Liver (tissue), 9 donors: Measurements from ENCODE around the gene DOP1B. TPM values are rescaled to one million over a fixed set of nuclear protein-coding genes. Genes with fewer than 3 reads are reported as not detected.

Experiments
- DNase-seq: peaks from one replicate; pipeline ENCODE4 v3.0.0-alpha.2; 2017; ENCODE audit warnings: low spot score
- H3K27ac ChIP-seq, 2 donors: one replicate each; pipeline ENCODE4 v1.7.0; 2013; ENCODE audit warnings: inconsistent platforms in 2 of 2, low read length in 2 of 2, control low read depth in 1 of 2, low read depth in 1 of 2, mild to moderate bottlenecking in 1 of 2
- H3K27me3 ChIP-seq, 4 donors: one replicate each; pipeline versions ENCODE4 v1.6.1 to v1.7.0; 2013; ENCODE audit warnings: low read length in 3 of 4, inconsistent platforms in 1 of 4, mild to moderate bottlenecking in 1 of 4, moderate library complexity in 1 of 4; ENCODE audit not compliant: control insufficient read depth in 4 of 4, insufficient read depth in 4 of 4
- H3K36me3 ChIP-seq, 4 donors: one replicate each; pipeline versions ENCODE4 v1.6.1 to v1.7.0; 2013; ENCODE audit warnings: low read length in 3 of 4, mild to moderate bottlenecking in 3 of 4, low read depth in 1 of 4, moderate library complexity in 1 of 4; ENCODE audit not compliant: control insufficient read depth in 4 of 4, insufficient read depth in 3 of 4
- H3K4me1 ChIP-seq, 4 donors: one replicate each; pipeline versions ENCODE4 v1.6.1 to v1.7.0; 2013; ENCODE audit warnings: low read length in 3 of 4, mild to moderate bottlenecking in 3 of 4, moderate library complexity in 1 of 4; ENCODE audit not compliant: control insufficient read depth in 4 of 4, insufficient read depth in 4 of 4
- H3K4me3 ChIP-seq, 3 donors: one replicate each; pipeline versions ENCODE4 v1.6.1 to v1.7.0; 2013; ENCODE audit warnings: low read length in 3 of 3, control low read depth in 1 of 3, low read depth in 1 of 3, mild to moderate bottlenecking in 1 of 3
- H3K9ac ChIP-seq, 2 donors: one replicate each; pipeline ENCODE4 v1.7.0; 2013; ENCODE audit warnings: low read length in 2 of 2, mild to moderate bottlenecking in 2 of 2, moderate library complexity in 2 of 2, control low read depth in 1 of 2, low read depth in 1 of 2
- H3K9me3 ChIP-seq, 4 donors: one replicate each; pipeline versions ENCODE4 v1.6.1 to v1.7.0; 2013; ENCODE audit warnings: low read length in 3 of 4; ENCODE audit not compliant: control insufficient read depth in 4 of 4
- EGR1 ChIP-seq, 2 donors: IDR thresholded peaks; 2 replicates each; pipeline ENCODE4 v1.6.1; 2016 to 2018; ENCODE audit warnings: antibody characterized with exemption in 2 of 2, low read depth in 2 of 2
- FOXA2 ChIP-seq: IDR thresholded peaks from 2 replicates; pipeline ENCODE4 v1.6.1; 2016; ENCODE audit warnings: antibody characterized with exemption
- GABPA ChIP-seq, 2 donors: IDR thresholded peaks in 1 of 2; conservative IDR thresholded peaks in 1 of 2; 2 replicates each; pipeline ENCODE4 v1.6.1; 2016; ENCODE audit warnings: antibody characterized with exemption in 2 of 2, mild to moderate bottlenecking in 1 of 2, moderate library complexity in 1 of 2
- RAD21 ChIP-seq, 2 donors: IDR thresholded peaks; 2 replicates each; pipeline ENCODE4 v1.6.1; 2016; ENCODE audit warnings: antibody characterized with exemption in 2 of 2, mild to moderate bottlenecking in 2 of 2
- RXRA ChIP-seq, 2 donors: IDR thresholded peaks; 2 replicates each; pipeline ENCODE4 v1.6.1; 2017 to 2018; ENCODE audit warnings: antibody characterized with exemption in 2 of 2, mild to moderate bottlenecking in 1 of 2
- SP1 ChIP-seq: IDR thresholded peaks from 2 replicates; pipeline ENCODE4 v1.6.1; 2018; ENCODE audit warnings: antibody characterized with exemption, mild to moderate bottlenecking
- YY1 ChIP-seq: IDR thresholded peaks from 2 replicates; pipeline ENCODE4 v1.6.1; 2016; ENCODE audit warnings: antibody characterized with exemption, mild to moderate bottlenecking
- WGBS: extraction: QIAGEN DNeasy Blood & Tissue Kit; methylation state at CpG from one replicate; pipeline ENCODE4 v1.1.7; 2013; 5-methylcytosine and 5-hydroxymethylcytosine counted together
- polyA plus RNA-seq, 2 donors: library from polyadenylated mRNA; stranded (reverse) in 1 of 2; unstranded in 1 of 2; fragments of 200-250 nt in 1 of 2; fragments of >200 nt in 1 of 2; fragmentation: Nextera tagmentation in 1 of 2; extraction: Ambion mirVana in 1 of 2; gene quantifications; one replicate each; pipeline versions ENCODE4 v1.2.1 to v1.2.3, GENCODE V29; 2013 to 2015
- total RNA-seq, 2 donors: library from RNA; depleted of rRNA; stranded (reverse); fragments of >200 nt; gene quantifications; one replicate each; pipeline ENCODE4 v1.2.3, GENCODE V29; 2014
- TF ChIP-seq, protein P1 (sequence below): IDR thresholded peaks from 2 replicates; pipeline ENCODE4 v1.6.1; 2016; ENCODE audit warnings: antibody characterized with exemption
- TF ChIP-seq, protein P2 (sequence below): IDR thresholded peaks from 2 replicates; pipeline ENCODE4 v1.6.1; 2016; ENCODE audit warnings: antibody characterized with exemption
- TF ChIP-seq, protein P3 (sequence below): IDR thresholded peaks from 2 replicates; pipeline ENCODE4 v1.6.1; 2016; ENCODE audit warnings: antibody characterized with exemption, mild to moderate bottlenecking
- donor health status: healthy.
- donor health status: healthy.
- donor health status: healthy.
- donor health status: healthy.
- donor health status: healthy.

DOP1B gene
- total and polyA plus RNA-seq, 4 donors: 5.8 to 7.1 (median 6.3) TPM

DNA sequence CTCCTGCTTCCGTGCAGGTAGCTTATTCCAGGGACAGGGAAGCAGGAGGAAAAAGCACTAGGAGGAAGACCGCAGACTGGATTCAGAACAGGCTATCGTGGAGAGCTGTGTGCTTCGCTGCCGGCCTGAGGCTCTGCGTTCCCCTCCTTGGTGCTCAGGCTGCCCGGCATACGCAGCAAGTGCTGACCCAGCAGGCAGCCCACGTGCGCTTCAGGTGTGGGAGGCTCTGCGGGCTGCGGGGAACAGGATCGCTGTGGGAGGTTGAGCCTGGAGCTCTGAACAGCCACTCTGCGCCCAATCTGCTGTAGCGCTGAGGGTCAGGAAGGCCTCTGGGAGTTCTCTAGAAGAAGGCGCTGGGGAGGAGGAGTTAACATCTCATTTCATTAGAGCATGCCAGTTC is 27.9 kb downstream of the DOP1B start:
- H3K4me1 ChIP-seq: peaks cover 3 to 17% (median 7%) of the 10 kb centered on the region in 4 donors
- TF ChIP-seq SP1 (no peak), GABPA (IDR thresholded peaks at IDR 0.05 in 1 of 2, conservative IDR thresholded peaks at IDR 0.05 in 1 of 2) (no peak), EGR1 (IDR thresholded peaks at IDR 0.05; ENCODE audit: low read depth in 2 of 2) (no peak), RAD21 (IDR thresholded peaks at IDR 0.05) (no peak), FOXA2 (no peak), RXRA (IDR thresholded peaks at IDR 0.05) (no peak)
- TF ChIP-seq, protein P1, sequence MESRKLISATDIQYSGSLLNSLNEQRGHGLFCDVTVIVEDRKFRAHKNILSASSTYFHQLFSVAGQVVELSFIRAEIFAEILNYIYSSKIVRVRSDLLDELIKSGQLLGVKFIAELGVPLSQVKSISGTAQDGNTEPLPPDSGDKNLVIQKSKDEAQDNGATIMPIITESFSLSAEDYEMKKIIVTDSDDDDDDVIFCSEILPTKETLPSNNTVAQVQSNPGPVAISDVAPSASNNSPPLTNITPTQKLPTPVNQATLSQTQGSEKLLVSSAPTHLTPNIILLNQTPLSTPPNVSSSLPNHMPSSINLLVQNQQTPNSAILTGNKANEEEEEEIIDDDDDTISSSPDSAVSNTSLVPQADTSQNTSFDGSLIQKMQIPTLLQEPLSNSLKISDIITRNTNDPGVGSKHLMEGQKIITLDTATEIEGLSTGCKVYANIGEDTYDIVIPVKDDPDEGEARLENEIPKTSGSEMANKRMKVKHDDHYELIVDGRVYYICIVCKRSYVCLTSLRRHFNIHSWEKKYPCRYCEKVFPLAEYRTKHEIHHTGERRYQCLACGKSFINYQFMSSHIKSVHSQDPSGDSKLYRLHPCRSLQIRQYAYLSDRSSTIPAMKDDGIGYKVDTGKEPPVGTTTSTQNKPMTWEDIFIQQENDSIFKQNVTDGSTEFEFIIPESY: no peak
- TF ChIP-seq, protein P2, sequence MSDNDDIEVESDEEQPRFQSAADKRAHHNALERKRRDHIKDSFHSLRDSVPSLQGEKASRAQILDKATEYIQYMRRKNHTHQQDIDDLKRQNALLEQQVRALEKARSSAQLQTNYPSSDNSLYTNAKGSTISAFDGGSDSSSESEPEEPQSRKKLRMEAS: no peak
- TF ChIP-seq, protein P3, sequence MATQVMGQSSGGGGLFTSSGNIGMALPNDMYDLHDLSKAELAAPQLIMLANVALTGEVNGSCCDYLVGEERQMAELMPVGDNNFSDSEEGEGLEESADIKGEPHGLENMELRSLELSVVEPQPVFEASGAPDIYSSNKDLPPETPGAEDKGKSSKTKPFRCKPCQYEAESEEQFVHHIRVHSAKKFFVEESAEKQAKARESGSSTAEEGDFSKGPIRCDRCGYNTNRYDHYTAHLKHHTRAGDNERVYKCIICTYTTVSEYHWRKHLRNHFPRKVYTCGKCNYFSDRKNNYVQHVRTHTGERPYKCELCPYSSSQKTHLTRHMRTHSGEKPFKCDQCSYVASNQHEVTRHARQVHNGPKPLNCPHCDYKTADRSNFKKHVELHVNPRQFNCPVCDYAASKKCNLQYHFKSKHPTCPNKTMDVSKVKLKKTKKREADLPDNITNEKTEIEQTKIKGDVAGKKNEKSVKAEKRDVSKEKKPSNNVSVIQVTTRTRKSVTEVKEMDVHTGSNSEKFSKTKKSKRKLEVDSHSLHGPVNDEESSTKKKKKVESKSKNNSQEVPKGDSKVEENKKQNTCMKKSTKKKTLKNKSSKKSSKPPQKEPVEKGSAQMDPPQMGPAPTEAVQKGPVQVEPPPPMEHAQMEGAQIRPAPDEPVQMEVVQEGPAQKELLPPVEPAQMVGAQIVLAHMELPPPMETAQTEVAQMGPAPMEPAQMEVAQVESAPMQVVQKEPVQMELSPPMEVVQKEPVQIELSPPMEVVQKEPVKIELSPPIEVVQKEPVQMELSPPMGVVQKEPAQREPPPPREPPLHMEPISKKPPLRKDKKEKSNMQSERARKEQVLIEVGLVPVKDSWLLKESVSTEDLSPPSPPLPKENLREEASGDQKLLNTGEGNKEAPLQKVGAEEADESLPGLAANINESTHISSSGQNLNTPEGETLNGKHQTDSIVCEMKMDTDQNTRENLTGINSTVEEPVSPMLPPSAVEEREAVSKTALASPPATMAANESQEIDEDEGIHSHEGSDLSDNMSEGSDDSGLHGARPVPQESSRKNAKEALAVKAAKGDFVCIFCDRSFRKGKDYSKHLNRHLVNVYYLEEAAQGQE: no peak
- no peaks in the 10 kb centered on the region for H3K9me3 ChIP-seq
- no peak overlapping the region for H3K4me3 ChIP-seq
- DNase-seq: no peak
- WGBS: 96% methylated on average over 16 of the region's 16 CpGs
- no peak overlapping the region for H3K9ac ChIP-seq
- H3K36me3 ChIP-seq: no peaks in the 10 kb centered on the region
- no peaks in the 10 kb centered on the region for H3K27me3 ChIP-seq
- H3K27ac ChIP-seq: no peak overlapping the region

DNA sequence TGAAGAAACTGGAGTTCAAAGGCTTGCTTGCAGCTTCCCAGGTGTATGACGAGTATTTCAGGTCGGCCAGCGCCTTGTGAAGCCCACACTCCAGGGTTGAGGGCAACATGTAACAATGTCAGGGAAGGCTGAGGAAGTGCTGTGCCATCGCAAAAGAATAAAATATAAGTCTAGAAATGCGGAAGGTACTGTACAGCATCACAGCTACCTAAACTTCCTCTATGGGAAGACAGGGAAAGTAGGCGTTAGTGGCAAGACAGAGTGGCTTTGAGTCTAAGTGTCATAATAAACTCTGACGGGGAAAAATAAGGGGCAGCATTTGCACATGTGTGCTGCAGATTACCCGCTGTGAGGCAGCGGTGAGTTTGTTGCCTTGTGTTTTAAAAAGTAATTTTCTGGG is 28.9 kb downstream of the DOP1B start:
- Histone ChIP-seq H3K9me3 (no peaks in the 10 kb centered on the region), H3K4me1 (peaks cover 3 to 17% (median 7%) of the 10 kb centered on the region in 4 donors), H3K4me3 (no peak overlapping the region), H3K27ac (no peak overlapping the region), H3K27me3 (no peaks in the 10 kb centered on the region), H3K36me3 (no peaks in the 10 kb centered on the region), H3K9ac (no peak overlapping the region)
- TF ChIP-seq YY1 (no peak), RXRA (IDR thresholded peaks at IDR 0.05) (no peak), SP1 (no peak), EGR1 (IDR thresholded peaks at IDR 0.05; ENCODE audit: low read depth in 2 of 2) (no peak), GABPA (IDR thresholded peaks at IDR 0.05 in 1 of 2, conservative IDR thresholded peaks at IDR 0.05 in 1 of 2) (no peak)
- TF ChIP-seq, protein P3: no peak
- TF ChIP-seq, protein P2: no peak
- DNase-seq: no peak
- 93% methylated on average over 9 of the region's 9 CpGs for WGBS
